Measurements from ENCODE around the gene ZNF12. TPM values are rescaled to one million over a fixed set of nuclear protein-coding genes. Genes with fewer than 3 reads are reported as not detected.

Gene ZNF12
- total RNA-seq, 4 donors from 2014 or later = 20.5 to 32.2 (median 24.9) TPM

GRCh38 chr7:6646465-6646864, 60.3 kb downstream of the ZNF12 start:
- Histone ChIP-seq H3K4me3 (no peak overlapping the region), H3K27ac (no peak overlapping the region), H3K27me3 (no peaks in the 10 kb centered on the region), H3K4me1 (no peaks in the 10 kb centered on the region), H3K36me3 (peaks cover 0 to 89% (median 0%) of the 10 kb centered on the region in 3 donors), H3K9me3 (no peaks in the 10 kb centered on the region)
- TF ChIP-seq CTCF (IDR thresholded peaks at IDR 0.05) (no peak), POLR2A (IDR thresholded peaks at IDR 0.05) (no peak)
- no peak for DNase-seq

DNA sequence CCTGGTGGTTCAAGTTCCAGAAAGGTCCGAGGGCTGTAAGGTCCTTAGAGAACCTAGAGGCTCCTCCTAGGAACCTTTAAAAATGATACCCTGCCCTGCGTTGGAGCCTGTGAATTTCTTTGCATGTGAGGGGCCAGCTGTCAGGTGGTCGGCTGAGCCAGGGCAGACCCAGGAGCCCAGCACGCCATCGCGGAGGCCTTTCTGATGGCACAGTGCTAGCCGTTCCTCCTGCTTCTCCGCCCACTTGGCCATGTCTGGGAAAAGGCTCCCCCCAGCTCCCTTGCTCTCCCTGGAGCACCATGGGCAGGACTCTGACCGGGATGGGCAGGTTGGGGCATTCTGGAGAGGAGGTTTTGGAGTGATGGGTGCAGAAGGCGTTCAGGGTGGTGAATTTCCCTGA, 62.0 kb downstream of the ZNF12 start:
- no peaks in the 10 kb centered on the region for H3K4me1 ChIP-seq
- H3K9me3 ChIP-seq = no peaks in the 10 kb centered on the region
- TF ChIP-seq POLR2A (IDR thresholded peaks at IDR 0.05) = no peak
- TF ChIP-seq CTCF (IDR thresholded peaks at IDR 0.05) = no peak
- H3K27me3 ChIP-seq = no peaks in the 10 kb centered on the region
- H3K36me3 ChIP-seq = peaks cover 0 to 81% (median 0%) of the 10 kb centered on the region in 3 donors
- H3K27ac ChIP-seq = no peak overlapping the region
- no peak for DNase-seq
- H3K4me3 ChIP-seq = no peak overlapping the region

DNA sequence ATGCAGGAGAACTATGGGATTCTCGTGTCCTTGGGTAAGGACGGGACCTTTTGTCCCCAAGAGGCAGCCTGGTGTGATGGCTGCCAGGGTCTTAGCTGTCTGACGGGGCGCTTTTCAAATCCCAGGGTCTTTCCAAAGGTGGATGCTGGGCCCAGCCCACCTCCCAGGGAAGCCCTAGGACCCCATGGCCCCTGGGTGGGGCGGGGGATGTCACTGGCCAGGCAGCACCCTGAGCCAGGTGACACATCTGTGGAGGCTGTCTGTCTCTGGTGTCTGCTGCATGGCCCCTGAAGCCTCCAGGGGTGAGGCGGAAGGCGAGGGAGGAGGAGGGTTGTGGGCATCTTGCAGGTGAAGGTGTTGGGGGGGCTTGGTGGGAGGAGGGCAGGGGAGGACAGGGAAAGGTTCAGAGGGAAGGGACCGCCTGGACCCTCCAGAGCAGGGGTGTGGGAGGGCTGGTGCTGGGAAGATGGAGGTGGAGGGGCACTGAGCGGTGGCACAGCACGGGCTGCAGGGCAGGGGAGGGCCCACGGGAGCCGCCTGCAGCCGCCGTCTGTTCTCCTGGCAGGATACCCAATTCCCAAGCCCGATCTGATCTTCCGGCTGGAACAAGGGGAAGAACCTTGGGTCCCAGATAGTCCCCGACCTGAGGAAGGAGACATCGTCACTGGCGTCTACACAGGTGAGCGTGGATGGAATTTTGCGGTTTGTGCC, 62.7 kb downstream of the ZNF12 start:
- no peak overlapping the region for H3K4me3 ChIP-seq
- no peak for DNase-seq
- peaks cover 0 to 78% (median 0%) of the 10 kb centered on the region in 3 donors for H3K36me3 ChIP-seq
- no peak overlapping the region for H3K27ac ChIP-seq
- H3K9me3 ChIP-seq = no peaks in the 10 kb centered on the region
- no peak for TF ChIP-seq CTCF (IDR thresholded peaks at IDR 0.05)
- TF ChIP-seq POLR2A (IDR thresholded peaks at IDR 0.05) = no peak
- H3K4me1 ChIP-seq = no peaks in the 10 kb centered on the region
- H3K27me3 ChIP-seq = no peaks in the 10 kb centered on the region

GRCh38 chr7:6642861-6643640, 63.7 kb downstream of the ZNF12 start:
- H3K27me3 ChIP-seq = no peaks in the 10 kb centered on the region
- DNase-seq = no peak
- H3K4me3 ChIP-seq = no peak overlapping the region
- no peak overlapping the region for H3K27ac ChIP-seq
- peaks cover 0 to 69% (median 0%) of the 10 kb centered on the region in 3 donors for H3K36me3 ChIP-seq
- TF ChIP-seq POLR2A (IDR thresholded peaks at IDR 0.05) (no peak), CTCF (IDR thresholded peaks at IDR 0.05) (no peak)
- no peaks in the 10 kb centered on the region for H3K9me3 ChIP-seq
- peaks cover 0 to 9% (median 5%) of the 10 kb centered on the region in 4 donors for H3K4me1 ChIP-seq

DNA sequence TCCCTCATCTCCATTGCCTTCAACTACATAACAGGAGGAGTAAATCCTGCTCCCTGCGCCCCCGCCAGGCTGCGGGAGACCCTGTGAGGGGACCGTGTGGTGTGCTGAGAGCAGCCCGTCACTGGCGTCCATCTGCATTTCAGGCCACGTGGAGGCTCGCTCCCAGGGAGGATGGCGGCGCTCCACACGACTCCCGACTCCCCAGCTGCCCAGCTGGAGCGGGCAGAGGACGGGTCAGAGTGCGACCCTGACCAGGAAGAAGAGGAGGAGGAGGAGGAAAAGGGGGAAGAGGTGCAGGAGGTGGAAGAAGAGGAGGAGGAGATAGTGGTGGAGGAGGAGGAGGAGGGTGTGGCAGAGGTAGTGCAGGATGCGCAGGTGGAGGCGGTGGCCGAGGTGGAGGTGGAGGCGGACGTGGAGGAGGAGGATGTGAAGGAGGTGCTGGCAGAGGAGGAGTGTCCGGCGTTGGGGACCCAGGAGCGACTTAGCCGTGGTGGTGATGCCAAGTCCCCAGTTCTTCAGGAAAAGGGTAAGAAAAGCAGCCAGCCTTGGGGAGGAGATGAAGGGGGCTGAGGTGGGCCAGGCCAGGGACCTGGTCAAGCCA, 64.4 kb downstream of the ZNF12 start:
- no peak overlapping the region for H3K4me3 ChIP-seq
- no peak for DNase-seq
- TF ChIP-seq CTCF (IDR thresholded peaks at IDR 0.05) (no peak), POLR2A (IDR thresholded peaks at IDR 0.05) (no peak)
- H3K36me3 ChIP-seq = peaks cover 0 to 66% (median 0%) of the 10 kb centered on the region in 3 donors
- H3K27me3 ChIP-seq = no peaks in the 10 kb centered on the region
- peaks cover 0 to 12% (median 8%) of the 10 kb centered on the region in 4 donors for H3K4me1 ChIP-seq
- no peak overlapping the region for H3K27ac ChIP-seq
- no peaks in the 10 kb centered on the region for H3K9me3 ChIP-seq
